ENCODE measurements around the gene AKR1D1. TPM values are rescaled to one million over a fixed set of nuclear protein-coding genes. Genes with fewer than 3 reads are reported as not detected.
"Not testable (repeated sequence)": the region's sequence is repeated elsewhere in the genome, so short reads cannot be mapped to it uniquely, and the experiment has no call there.

The AKR1D1 gene
- total RNA-seq, 4 donors from 2014 or later = 0.20 TPM; not detected in 3

DNA sequence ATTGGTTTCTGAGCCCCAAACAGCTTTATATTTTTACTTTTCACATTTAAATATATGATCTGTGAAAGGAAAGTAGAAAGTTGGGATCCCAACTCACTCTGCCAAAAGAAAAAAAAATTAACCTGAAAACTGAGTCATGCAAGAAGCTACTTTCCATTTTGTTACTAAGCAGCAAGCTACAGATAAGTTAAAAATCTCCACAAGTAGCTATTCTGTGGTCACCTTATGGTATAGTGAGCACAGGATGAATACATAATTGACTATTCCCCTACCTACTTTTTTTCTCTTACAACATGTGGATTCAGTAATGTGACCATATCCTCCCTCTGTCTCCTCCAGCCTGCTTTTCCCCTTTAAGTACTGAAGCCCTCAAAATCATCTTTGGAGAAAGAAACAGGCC is 44.1 kb upstream of the AKR1D1 start:
- ATAC-seq = no peak
- Histone ChIP-seq H3K4me3 (no peak overlapping the region), H3K27me3 (no peaks in the 10 kb centered on the region), H3K9me3 (no peaks in the 10 kb centered on the region), H3K27ac (no peak overlapping the region), H3K4me1 (no peaks in the 10 kb centered on the region), H3K36me3 (no peaks in the 10 kb centered on the region)
- in situ Hi-C loops (cut with MboI; ENCODE audit: low sequenced_read_pairs in 4 of 4) = no loop called here
- DNase-seq = no peak
- intact Hi-C loops (cut with DNase I; ENCODE audit: low total_unique reads) = no loop called here
- TF ChIP-seq POLR2A (IDR thresholded peaks at IDR 0.05) (no peak), CTCF (IDR thresholded peaks at IDR 0.05 in 4 of 5, conservative IDR thresholded peaks at IDR 0.05 in 1 of 5) (no peak)

DNA sequence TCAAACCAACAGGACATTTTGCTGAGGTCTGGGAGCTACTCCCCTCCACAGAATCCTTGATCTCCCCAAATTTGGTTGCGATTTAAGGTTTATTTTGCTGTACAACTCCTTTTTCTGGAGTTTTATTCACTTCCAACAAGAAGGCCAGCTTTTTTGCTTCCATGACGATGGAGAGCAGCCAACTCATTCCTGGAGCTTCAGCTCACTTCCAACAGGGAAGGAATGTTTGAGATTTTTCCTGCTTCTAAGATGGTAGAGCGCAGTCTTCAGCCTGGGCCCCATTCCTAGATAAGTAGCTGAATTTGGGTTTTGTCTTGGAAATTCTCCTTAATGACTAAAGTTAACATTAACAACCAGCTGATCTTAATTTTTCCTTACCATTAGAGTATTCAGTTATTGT is 43.5 kb upstream of the AKR1D1 start:
- TF ChIP-seq CTCF (IDR thresholded peaks at IDR 0.05 in 4 of 5, conservative IDR thresholded peaks at IDR 0.05 in 1 of 5) (no peak), POLR2A (IDR thresholded peaks at IDR 0.05) (no peak)
- Histone ChIP-seq H3K27me3 (no peaks in the 10 kb centered on the region), H3K36me3 (no peaks in the 10 kb centered on the region), H3K4me1 (no peaks in the 10 kb centered on the region), H3K4me3 (no peak overlapping the region), H3K27ac (no peak overlapping the region), H3K9me3 (no peaks in the 10 kb centered on the region)
- intact Hi-C loops (cut with DNase I; ENCODE audit: low total_unique reads) (no loop called here), in situ Hi-C loops (cut with MboI; ENCODE audit: low sequenced_read_pairs in 4 of 4) (no loop called here)
- DNase-seq (no peak), ATAC-seq (no peak)

DNA sequence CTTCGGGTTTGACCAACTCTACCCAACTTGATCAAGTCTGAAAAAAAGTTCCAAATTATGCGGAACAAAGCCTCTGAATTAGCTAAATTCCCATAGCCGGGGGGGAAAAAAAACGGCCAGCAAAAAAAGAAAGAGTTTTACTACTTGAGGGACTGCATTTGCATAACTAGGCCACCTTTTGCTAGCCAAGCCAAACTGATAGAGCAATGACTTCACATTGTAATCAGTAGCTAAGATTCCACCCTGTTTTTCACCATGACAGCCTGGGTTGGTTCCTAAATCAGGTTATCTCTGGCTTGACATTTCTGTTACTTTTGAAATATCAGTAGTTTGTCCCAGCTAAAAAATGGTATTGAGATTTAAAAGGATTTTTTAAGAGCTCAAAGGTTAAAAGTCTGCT is 43.0 kb upstream of the AKR1D1 start:
- TF ChIP-seq POLR2A (IDR thresholded peaks at IDR 0.05) = no peak
- TF ChIP-seq CTCF (IDR thresholded peaks at IDR 0.05 in 4 of 5, conservative IDR thresholded peaks at IDR 0.05 in 1 of 5) = no peak
- H3K9me3 ChIP-seq = no peaks in the 10 kb centered on the region
- in situ Hi-C loops (cut with MboI; ENCODE audit: low sequenced_read_pairs in 4 of 4) (no loop called here), intact Hi-C loops (cut with DNase I; ENCODE audit: low total_unique reads) (no loop called here)
- no peak overlapping the region for H3K4me3 ChIP-seq
- no peak for DNase-seq
- no peak for ATAC-seq
- H3K27ac ChIP-seq = no peak overlapping the region
- H3K27me3 ChIP-seq = no peaks in the 10 kb centered on the region
- no peaks in the 10 kb centered on the region for H3K4me1 ChIP-seq
- H3K36me3 ChIP-seq = no peaks in the 10 kb centered on the region

DNA sequence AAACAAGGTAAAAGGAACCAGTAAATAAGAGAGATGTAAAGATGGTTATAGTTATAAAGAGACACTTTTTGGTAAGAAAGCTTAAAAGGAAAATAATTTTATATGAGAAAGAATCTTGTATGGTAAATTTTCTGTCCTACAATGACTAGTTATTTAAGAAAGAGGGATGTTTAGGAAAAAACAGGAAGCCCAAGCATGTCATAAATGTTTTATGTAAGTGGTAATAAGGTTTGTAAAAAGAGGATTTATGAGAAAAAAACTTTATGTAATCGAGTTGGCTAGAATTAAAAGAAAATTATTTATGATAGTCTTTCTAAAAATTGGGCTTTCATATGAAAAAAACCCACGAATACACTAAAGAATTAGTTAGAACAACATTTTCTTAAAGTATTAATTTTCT is 40.1 kb upstream of the AKR1D1 start:
- in situ Hi-C loops (cut with MboI; ENCODE audit: low sequenced_read_pairs in 4 of 4) (no loop called here), intact Hi-C loops (cut with DNase I; ENCODE audit: low total_unique reads) (no loop called here)
- Histone ChIP-seq H3K4me1 (no peaks in the 10 kb centered on the region), H3K4me3 (no peak overlapping the region), H3K36me3 (no peaks in the 10 kb centered on the region), H3K27me3 (no peaks in the 10 kb centered on the region), H3K27ac (no peak overlapping the region), H3K9me3 (no peaks in the 10 kb centered on the region)
- ATAC-seq (no peak), DNase-seq (no peak)
- no peak for TF ChIP-seq POLR2A (IDR thresholded peaks at IDR 0.05)
- TF ChIP-seq CTCF (IDR thresholded peaks at IDR 0.05 in 4 of 5, conservative IDR thresholded peaks at IDR 0.05 in 1 of 5) = no peak

DNA sequence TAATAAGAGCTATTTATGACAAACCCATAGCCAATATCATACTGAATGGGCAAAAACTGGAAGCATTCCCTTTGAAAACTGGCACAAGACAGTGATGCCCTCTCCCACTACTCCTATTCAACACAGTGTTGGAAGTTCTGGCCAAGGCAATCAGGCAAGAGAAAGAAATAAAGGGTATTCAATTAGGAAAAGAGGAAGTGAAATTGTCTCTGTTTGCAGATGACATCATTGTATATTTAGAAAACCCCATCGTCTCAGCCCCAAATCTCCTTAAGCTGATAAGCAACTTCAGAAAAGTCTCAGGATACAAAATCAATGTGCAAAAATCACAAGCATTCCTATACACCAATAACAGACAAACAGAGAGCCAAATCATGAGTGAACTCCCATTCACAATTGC is 36.2 kb upstream of the AKR1D1 start:
- in situ Hi-C loops (cut with MboI; ENCODE audit: low sequenced_read_pairs in 4 of 4); H3K27ac ChIP-seq; H3K36me3 ChIP-seq; DNase-seq; H3K4me3 ChIP-seq; H3K4me1 ChIP-seq; intact Hi-C loops (cut with DNase I; ENCODE audit: low total_unique reads); H3K9me3 ChIP-seq; ATAC-seq; H3K27me3 ChIP-seq: not testable (repeated sequence)

Data from gastrocnemius medialis (tissue), 4 donors.